Activated CD8-positive, alpha-beta memory T cell treated with anti-CD3 and anti-CD28 coated beads for 4 hours (primary cell): ENCODE measurements around the gene S100A12.
"Not testable (repeated sequence)": the region's sequence is repeated elsewhere in the genome, so short reads cannot be mapped to it uniquely, and the experiment has no call there.

ENCODE experiments used
- DNase-seq, 2 donors: peaks; one replicate each; pipeline ENCODE4 v3.0.0-alpha.2; 2020; ENCODE audit warnings: low read depth in 2 of 2

Gene S100A12

GRCh38 chr1:153353226-153353947 lies 22.0 kb downstream of the S100A12 start:
- DNase-seq = no peak

GRCh38 chr1:153352523-153352922 lies 22.9 kb downstream of the S100A12 start:
- DNase-seq = peak; percentile 18 to 40

- DNase-seq = no peak
These were observed 25.0 kb downstream of the S100A12 start for GRCh38 chr1:153350321-153350957.

- no peak for DNase-seq
These were observed 25.8 kb downstream of the S100A12 start for GRCh38 chr1:153349363-153350320.

- no peak for DNase-seq
These were observed 26.7 kb downstream of the S100A12 start, which contains the start of gene PGLYRP4 for GRCh38 chr1:153348511-153349362. PGLYRP4 (minus strand) TSS chr1:153348841; CDS start chr1:153347932, 909 bp downstream.

GRCh38 chr1:153347856-153348255 lies 27.6 kb downstream of the S100A12 start:
- DNase-seq = no peak

GRCh38 chr1:153347049-153347448 lies 28.4 kb downstream of the S100A12 start:
- DNase-seq = not testable (repeated sequence)

- no peak for DNase-seq
These were observed 29.2 kb downstream of the S100A12 start for GRCh38 chr1:153346077-153346723.

- no peak for DNase-seq
These were observed 30.0 kb downstream of the S100A12 start for GRCh38 chr1:153345187-153346076.

- no peak for DNase-seq
These were observed 30.7 kb downstream of the S100A12 start for GRCh38 chr1:153344718-153345025.

GRCh38 chr1:153343811-153344717 lies 31.4 kb downstream of the S100A12 start:
- DNase-seq = no peak

- DNase-seq = no peak
These were observed 32.3 kb downstream of the S100A12 start for GRCh38 chr1:153343040-153343681.

GRCh38 chr1:153342178-153342577 lies 33.2 kb downstream of the S100A12 start:
- DNase-seq = no peak

GRCh38 chr1:153341431-153341934 lies 33.9 kb downstream of the S100A12 start:
- DNase-seq = no peak

GRCh38 chr1:153340356-153340755 lies 35.1 kb downstream of the S100A12 start:
- no peak for DNase-seq

GRCh38 chr1:153339802-153340201 lies 35.6 kb downstream of the S100A12 start:
- DNase-seq = no peak

- DNase-seq = no peak
These were observed 37.2 kb downstream of the S100A12 start for GRCh38 chr1:153337980-153338853.
